ACC112 (cell line): ENCODE results near the gene RALA.
"Not testable (repeated sequence)": the region's sequence is repeated elsewhere in the genome, so short reads cannot be mapped to it uniquely, and the experiment has no call there.

ENCODE experiments used
- H2AFZ ChIP-seq: fragments of 200-600 bp; sonication (generic); one replicate; pipeline ENCODE4 v1.6.0; 2017; ENCODE audit warnings: antibody characterized with exemption, low read length; ENCODE audit not compliant: unreplicated experiment
- H3K27ac ChIP-seq: fragments of 200-600 bp; sonication (generic); 2 replicates; pipeline ENCODE4 v1.5.1; 2014; ENCODE audit warnings: low read depth, mild to moderate bottlenecking, antibody characterized with exemption, low read length, moderate library complexity
- H3K27me3 ChIP-seq: fragments of 200-600 bp; sonication (generic); 2 replicates; pipeline ENCODE4 v1.6.1; 2014; ENCODE audit warnings: mild to moderate bottlenecking, antibody characterized with exemption, low read length, moderate library complexity, mixed read lengths; ENCODE audit not compliant: insufficient read depth
- H3K36me3 ChIP-seq: fragments of 200-600 bp; sonication (generic); 2 replicates; pipeline ENCODE4 v1.6.1; 2016; ENCODE audit warnings: mild to moderate bottlenecking, antibody characterized with exemption, low read length, moderate library complexity, mixed read lengths; ENCODE audit not compliant: insufficient read depth
- H3K4me1 ChIP-seq: fragments of 200-600 bp; sonication (generic); one replicate; pipeline ENCODE4 v1.6.1; 2016; ENCODE audit warnings: low read length, mixed read lengths; ENCODE audit not compliant: insufficient read depth, unreplicated experiment, control insufficient read depth
- H3K4me3 ChIP-seq: fragments of 200-600 bp; sonication (generic); 2 replicates; pipeline ENCODE4 v1.5.1; 2014; ENCODE audit warnings: mild to moderate bottlenecking, low read depth, low read length
- H3K79me2 ChIP-seq: fragments of 200-600 bp; sonication (generic); one replicate; pipeline ENCODE4 v1.6.0; 2016; ENCODE audit warnings: low read length; ENCODE audit not compliant: control insufficient read depth, unreplicated experiment, insufficient read depth

The RALA gene

GRCh38 chr7:39681887-39682441, 58.6 kb downstream of the RALA start:
- peaks cover 60% of the 10 kb centered on the region for H3K79me2 ChIP-seq
- no peak overlapping the region for H2AFZ ChIP-seq
- H3K4me1 ChIP-seq: peaks cover 25% of the 10 kb centered on the region
- no peak overlapping the region for H3K4me3 ChIP-seq
- no peak overlapping the region for H3K27ac ChIP-seq
- H3K27me3 ChIP-seq: no peaks in the 10 kb centered on the region
- peaks cover 1% of the 10 kb centered on the region; the same call in 1 of the 2 replicates for H3K36me3 ChIP-seq

GRCh38 chr7:39683216-39683845, 60.0 kb downstream of the RALA start:
- no peak overlapping the region for H2AFZ ChIP-seq
- H3K36me3 ChIP-seq: no peaks in the 10 kb centered on the region
- peaks cover 56% of the 10 kb centered on the region for H3K79me2 ChIP-seq
- peak overlapping the region; percentile 29 for H3K27ac ChIP-seq
- H3K4me1 ChIP-seq: peaks cover 27% of the 10 kb centered on the region
- H3K4me3 ChIP-seq: no peak overlapping the region
- no peaks in the 10 kb centered on the region for H3K27me3 ChIP-seq

GRCh38 chr7:39686261-39686924, 63.0 kb downstream of the RALA start:
- peaks cover 39% of the 10 kb centered on the region for H3K4me1 ChIP-seq
- H3K79me2 ChIP-seq: peaks cover 39% of the 10 kb centered on the region
- H2AFZ ChIP-seq: no peak overlapping the region
- peaks cover 9% of the 10 kb centered on the region for H3K36me3 ChIP-seq
- no peaks in the 10 kb centered on the region for H3K27me3 ChIP-seq
- no peak overlapping the region for H3K4me3 ChIP-seq
- H3K27ac ChIP-seq: no peak overlapping the region

- Histone ChIP-seq H3K36me3 (peaks cover 9% of the 10 kb centered on the region), H3K4me1 (peaks cover 35% of the 10 kb centered on the region), H3K4me3 (no peak overlapping the region), H3K27ac (peak overlapping the region; percentile 32; the same call in 1 of the 2 replicates), H3K79me2 (peaks cover 28% of the 10 kb centered on the region), H2AFZ (no peak overlapping the region), H3K27me3 (no peaks in the 10 kb centered on the region)
These were observed 65.5 kb downstream of the RALA start for GRCh38 chr7:39688611-39689480.

GRCh38 chr7:39691821-39692220, 68.4 kb downstream of the RALA start:
- Histone ChIP-seq H3K4me3 (no peak overlapping the region), H3K4me1 (peaks cover 31% of the 10 kb centered on the region), H3K36me3 (peaks cover 12% of the 10 kb centered on the region), H3K79me2 (peaks cover 4% of the 10 kb centered on the region), H3K27ac (peak overlapping the region; percentile 66), H3K27me3 (no peaks in the 10 kb centered on the region), H2AFZ (no peak overlapping the region)

GRCh38 chr7:39693086-39693485, 69.7 kb downstream of the RALA start:
- peaks cover 18% of the 10 kb centered on the region for H3K36me3 ChIP-seq
- H3K4me3 ChIP-seq, H3K27ac ChIP-seq, H3K79me2 ChIP-seq, H3K27me3 ChIP-seq, H2AFZ ChIP-seq: not testable (repeated sequence)
- peaks cover 31% of the 10 kb centered on the region for H3K4me1 ChIP-seq

GRCh38 chr7:39693812-39694211, 70.4 kb downstream of the RALA start:
- peaks cover 25% of the 10 kb centered on the region for H3K4me1 ChIP-seq
- H3K4me3 ChIP-seq: no peak overlapping the region
- peaks cover 4% of the 10 kb centered on the region for H3K79me2 ChIP-seq
- peaks cover 21% of the 10 kb centered on the region for H3K36me3 ChIP-seq
- no peak overlapping the region for H2AFZ ChIP-seq
- no peak overlapping the region for H3K27ac ChIP-seq
- no peaks in the 10 kb centered on the region for H3K27me3 ChIP-seq

- Histone ChIP-seq H3K27ac (no peak overlapping the region), H3K4me1 (peaks cover 11% of the 10 kb centered on the region), H2AFZ (no peak overlapping the region), H3K36me3 (peaks cover 16% of the 10 kb centered on the region), H3K27me3 (no peaks in the 10 kb centered on the region), H3K4me3 (no peak overlapping the region), H3K79me2 (peaks cover 4% of the 10 kb centered on the region)
These were observed 72.6 kb downstream of the RALA start for GRCh38 chr7:39695852-39696586.

GRCh38 chr7:39696631-39697030, 73.3 kb downstream of the RALA start:
- Histone ChIP-seq H3K79me2 (peaks cover 4% of the 10 kb centered on the region), H3K36me3 (peaks cover 22% of the 10 kb centered on the region), H2AFZ (no peak overlapping the region), H3K27ac (no peak overlapping the region), H3K4me1 (peaks cover 5% of the 10 kb centered on the region), H3K4me3 (no peak overlapping the region), H3K27me3 (no peaks in the 10 kb centered on the region)

GRCh38 chr7:39697483-39697882, 74.1 kb downstream of the RALA start:
- Histone ChIP-seq H2AFZ (no peak overlapping the region), H3K27ac (no peak overlapping the region), H3K4me1 (no peaks in the 10 kb centered on the region), H3K79me2 (peaks cover 2% of the 10 kb centered on the region), H3K36me3 (peaks cover 23% of the 10 kb centered on the region), H3K4me3 (no peak overlapping the region), H3K27me3 (no peaks in the 10 kb centered on the region)
